ENCODE data around the gene EIF4G3. TPM values are rescaled to one million over a fixed set of nuclear protein-coding genes. Genes with fewer than 3 reads are reported as not detected.
A peak's percentile ranks its signal among the peaks of the same experiment; 100 is the strongest.

EIF4G3 gene
- total and polyA plus RNA-seq, 9 of the 15 experiments (the other 6 are each of a cell fraction or from before 2014, with no cell fraction given), result 6.7 to 40.5 (median 32.1) TPM

DNA sequence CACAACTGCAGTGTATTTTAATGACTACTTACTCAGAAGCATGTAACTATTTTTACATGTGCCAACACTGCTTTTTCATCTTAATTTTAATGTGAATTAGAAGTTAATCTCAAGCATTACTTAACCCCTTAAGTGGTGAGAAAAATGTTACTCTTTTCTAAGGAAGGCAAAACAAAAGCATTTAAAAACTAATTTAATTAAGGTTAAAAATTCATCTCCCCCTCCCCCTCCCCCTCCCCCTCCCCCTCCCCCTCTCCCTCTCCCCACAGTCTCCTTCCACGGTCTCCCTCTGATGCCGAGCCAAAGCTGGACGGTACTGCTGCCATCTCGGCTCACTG is 362.2 kb downstream of the EIF4G3 start:
- Histone ChIP-seq H3K4me2 (ENCODE audit: insufficient read depth, low read length) (no peak overlapping the region), H3K4me3 (no peak overlapping the region), H3K36me3 (ENCODE audit: control insufficient read depth, insufficient read depth, low read length) (peaks cover 9% of the 10 kb centered on the region; the same call in 2 of the 3 replicates), H3K4me1 (replicated peaks in 1 of 2; ENCODE audit: control insufficient read depth in 2 of 2, insufficient read depth in 2 of 2, low read length in 2 of 2) (no peaks in the 10 kb centered on the region; a peak in 3 of 5 replicates), H3K9ac (ENCODE audit: insufficient read depth in 1 of 2, low read depth in 2 of 2, low read length in 2 of 2) (no peak overlapping the region), H4K20me1 (replicated peaks; ENCODE audit: control insufficient read depth, insufficient read depth, low read length) (no peaks in the 10 kb centered on the region), H3K9me1 (ENCODE audit: control insufficient read depth, insufficient read depth, low read length) (no peaks in the 10 kb centered on the region), H2AFZ (ENCODE audit: low read depth, low read length) (no peak overlapping the region), H3K27me3 (ENCODE audit: control insufficient read depth in 2 of 2, insufficient read depth in 2 of 2, low read length in 2 of 2) (no peaks in the 10 kb centered on the region), H3K27ac (ENCODE audit: extremely low read depth, low read depth, low read length) (no peak overlapping the region), H3K79me2 (ENCODE audit: control insufficient read depth, insufficient read depth, low read length) (no peaks in the 10 kb centered on the region), H3K9me3 (replicated peaks; ENCODE audit: control insufficient read depth, insufficient read depth, low read depth, low read length) (no peaks in the 10 kb centered on the region)
- POLR2A ChIA-PET, result no interaction called here
- in situ Hi-C loops (cut with MboI), result no loop called here
- intact Hi-C loops (cut with micrococcal nuclease), result no loop called here
- WGBS (ENCODE audit: insufficient coverage, low coverage, missing lambda C conversion rate), result no CpG with 5 or more reads among the region's 4 CpGs
- FAIRE-seq (no peak), ATAC-seq (no peak), DNase-seq (ENCODE audit: extremely low read depth in 1 of 4, low spot score in 3 of 4) (no peak)
- CTCF ChIA-PET (ENCODE audit: low intra/inter-chr PET ratio), result no interaction called here
- TF ChIP-seq PCBP2 (IDR thresholded peaks at IDR 0.05; ENCODE audit: low read depth, low read length, poor library complexity, severe bottlenecking) (peak; percentile 77), HEY1 (CRISPR knock-in tag; IDR thresholded peaks at IDR 0.05; ENCODE audit: borderline replicate concordance) (no peak), ZNF561 (CRISPR knock-in tag; conservative IDR thresholded peaks at IDR 0.05) (no peak), HNRNPK (IDR thresholded peaks at IDR 0.05; ENCODE audit: low read depth, low read length, poor library complexity, severe bottlenecking) (peak; percentile 97), PURB (CRISPR knock-in tag; IDR thresholded peaks at IDR 0.05; ENCODE audit: low read depth) (no peak), PCBP1 (IDR thresholded peaks at IDR 0.05; ENCODE audit: low read depth, low read length, poor library complexity, severe bottlenecking) (peak; percentile 87), KDM1A (IDR thresholded peaks at IDR 0.05) (peak in 1 of 2 experiments; percentile 76; a peak in 1 of 4 replicates), RAD21 (CRISPR knock-in tag; conservative IDR thresholded peaks at IDR 0.05 in 1 of 2, IDR thresholded peaks at IDR 0.05 in 1 of 2) (no peak)
- TF ChIP-seq, protein P1, sequence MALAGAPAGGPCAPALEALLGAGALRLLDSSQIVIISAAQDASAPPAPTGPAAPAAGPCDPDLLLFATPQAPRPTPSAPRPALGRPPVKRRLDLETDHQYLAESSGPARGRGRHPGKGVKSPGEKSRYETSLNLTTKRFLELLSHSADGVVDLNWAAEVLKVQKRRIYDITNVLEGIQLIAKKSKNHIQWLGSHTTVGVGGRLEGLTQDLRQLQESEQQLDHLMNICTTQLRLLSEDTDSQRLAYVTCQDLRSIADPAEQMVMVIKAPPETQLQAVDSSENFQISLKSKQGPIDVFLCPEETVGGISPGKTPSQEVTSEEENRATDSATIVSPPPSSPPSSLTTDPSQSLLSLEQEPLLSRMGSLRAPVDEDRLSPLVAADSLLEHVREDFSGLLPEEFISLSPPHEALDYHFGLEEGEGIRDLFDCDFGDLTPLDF (CRISPR knock-in tag; IDR thresholded peaks at IDR 0.05), result no peak
- BruUV-seq (replicated peaks), result no TSS peak

All from K562 (cell line).